Anterior cingulate cortex (tissue), 58 donors: ENCODE measurements around the gene UBAP1L.
"Not testable (repeated sequence)": the region's sequence is repeated elsewhere in the genome, so short reads cannot be mapped to it uniquely, and the experiment has no call there.

Experiments
- DNase-seq, 58 donors: peaks; one replicate each; lab custom pipeline; 2025; lab: John Stamatoyannopoulos, UW

Gene UBAP1L

DNA sequence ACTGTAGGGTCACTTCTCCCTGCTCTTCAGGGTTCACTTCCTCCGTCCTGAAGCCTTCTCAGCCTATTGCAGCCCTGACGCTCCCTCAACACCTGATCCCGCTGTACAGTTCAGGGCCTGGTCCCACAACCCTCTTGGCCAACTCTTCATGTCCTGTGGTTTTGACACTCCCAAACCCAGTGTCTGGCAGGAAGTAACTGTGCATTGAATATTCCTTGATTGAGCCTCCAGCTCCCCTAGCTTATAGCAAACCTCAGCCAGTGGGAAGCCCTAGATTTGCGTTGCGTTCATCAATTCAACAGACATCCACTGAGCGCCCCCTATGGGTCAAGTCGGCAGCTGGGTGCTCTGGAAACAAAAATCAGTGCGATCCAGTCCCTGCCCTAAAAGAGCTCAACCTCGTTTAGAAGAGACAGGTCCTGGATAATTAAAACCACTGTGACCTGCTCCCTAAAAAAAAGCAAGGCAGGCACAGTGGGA, 13.5 kb downstream of the UBAP1L start:
- peak in 42 of 58 donors; percentile 10 to 68 (median 33) for DNase-seq

DNA sequence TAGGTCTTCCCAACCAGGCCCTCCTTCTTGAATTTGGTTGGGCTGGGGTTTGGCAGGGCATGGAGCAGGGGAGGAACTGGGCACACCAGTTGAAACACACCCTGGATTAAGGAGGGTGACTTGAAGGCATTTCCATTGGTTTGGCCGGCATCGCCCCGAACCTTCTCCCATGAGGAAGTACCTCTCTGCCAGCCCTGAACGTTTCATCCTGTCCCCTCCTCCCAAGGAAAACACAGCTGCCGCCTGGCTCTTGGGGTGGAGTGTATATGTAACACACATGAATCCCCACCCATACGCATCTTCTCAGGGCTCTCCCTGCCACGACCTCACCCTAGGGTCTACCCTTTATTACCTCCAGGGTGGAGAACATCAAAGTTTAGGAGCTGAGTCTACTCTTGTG, 14.6 kb downstream of the UBAP1L start:
- no peak for DNase-seq

DNA sequence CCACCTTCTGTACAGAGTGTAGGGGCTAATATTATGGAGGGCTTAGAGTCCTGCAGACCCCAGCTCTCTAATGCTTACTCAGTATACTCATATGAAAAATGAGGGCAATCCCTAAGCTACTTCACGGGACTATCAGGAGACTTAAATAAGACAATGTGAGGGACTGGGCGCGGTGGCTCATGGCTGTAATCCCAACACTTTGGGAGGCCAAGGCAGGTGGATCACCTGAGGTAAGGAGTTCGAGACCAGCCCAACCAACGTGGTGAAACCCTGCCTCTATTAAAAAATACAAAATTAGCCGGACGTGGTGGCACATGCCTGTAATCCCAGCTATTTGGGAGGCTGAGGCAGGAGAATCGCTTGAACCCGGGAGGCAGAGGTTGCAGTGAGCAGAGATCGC, 15.2 kb downstream of the UBAP1L start:
- not testable (repeated sequence) for DNase-seq

DNA sequence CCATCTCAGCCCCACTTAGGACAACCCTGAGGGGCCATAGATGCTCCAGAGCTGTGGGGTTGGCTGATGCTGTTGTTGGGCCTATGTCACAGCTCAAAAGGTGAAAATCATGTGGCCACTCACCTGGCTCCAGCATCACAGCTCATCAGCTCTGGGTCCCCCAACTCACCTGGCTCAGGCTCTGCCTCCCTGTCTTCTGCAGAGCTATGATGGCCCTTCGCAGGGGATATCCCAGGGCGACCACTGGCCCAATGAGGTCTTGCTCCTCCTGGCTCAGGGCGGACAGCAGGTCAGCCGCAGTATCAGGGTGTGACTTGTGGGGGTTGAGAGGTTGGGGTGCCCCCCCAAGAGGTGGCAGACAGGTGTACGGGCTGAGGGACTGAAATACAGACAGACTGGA, 15.7 kb downstream of the UBAP1L start:
- DNase-seq, result no peak

DNA sequence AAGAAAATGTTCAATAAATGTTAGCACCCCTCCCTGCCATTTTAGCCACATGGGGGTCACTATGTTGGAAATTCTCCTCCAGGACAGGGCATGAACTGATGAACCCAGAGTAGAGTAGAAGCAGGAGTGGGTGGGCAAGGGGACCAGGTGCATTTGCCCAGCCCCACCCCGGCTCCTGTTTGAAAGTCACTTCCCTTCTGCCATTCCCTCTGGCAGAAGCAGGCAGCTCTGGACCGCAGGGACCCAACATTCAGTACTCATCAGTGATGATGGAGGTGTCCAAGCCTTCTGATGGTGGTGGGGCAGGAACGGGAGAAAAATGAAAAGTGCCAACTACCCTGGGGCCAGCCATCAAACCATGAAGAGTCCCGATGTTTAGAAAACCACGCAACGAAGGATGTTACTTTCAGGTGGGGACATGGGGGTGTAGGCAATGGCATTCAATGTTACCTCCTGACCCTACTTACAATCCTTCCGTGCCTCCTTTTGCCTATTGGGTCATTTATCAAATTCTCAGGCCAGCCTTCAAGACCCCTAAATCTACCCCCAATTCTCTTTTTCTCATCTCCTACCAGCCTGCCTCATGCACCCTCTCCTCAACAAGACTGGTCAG, 17.2 kb downstream of the UBAP1L start:
- DNase-seq, result no peak

GRCh38 chr15:65096481-65097385, 18.3 kb downstream of the UBAP1L start:
- no peak for DNase-seq

DNA sequence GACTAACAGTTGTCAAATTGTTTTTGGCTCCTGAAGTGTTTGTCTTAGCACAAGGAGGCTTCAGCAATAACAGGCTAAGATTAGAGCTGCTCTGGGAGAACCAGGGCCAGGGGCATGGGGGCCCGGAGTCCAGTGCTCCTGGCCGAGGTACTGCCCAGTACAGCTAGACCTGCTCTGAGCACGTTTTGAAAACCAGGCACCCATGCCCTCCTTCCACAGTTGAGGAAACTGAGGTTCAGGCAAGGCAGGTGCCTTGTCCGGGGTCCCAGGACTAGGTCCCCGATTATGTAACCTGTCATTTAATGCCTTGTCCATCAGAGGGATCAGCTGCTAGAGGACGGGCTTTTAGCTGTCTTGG, 19.3 kb downstream of the UBAP1L start:
- no peak for DNase-seq

DNA sequence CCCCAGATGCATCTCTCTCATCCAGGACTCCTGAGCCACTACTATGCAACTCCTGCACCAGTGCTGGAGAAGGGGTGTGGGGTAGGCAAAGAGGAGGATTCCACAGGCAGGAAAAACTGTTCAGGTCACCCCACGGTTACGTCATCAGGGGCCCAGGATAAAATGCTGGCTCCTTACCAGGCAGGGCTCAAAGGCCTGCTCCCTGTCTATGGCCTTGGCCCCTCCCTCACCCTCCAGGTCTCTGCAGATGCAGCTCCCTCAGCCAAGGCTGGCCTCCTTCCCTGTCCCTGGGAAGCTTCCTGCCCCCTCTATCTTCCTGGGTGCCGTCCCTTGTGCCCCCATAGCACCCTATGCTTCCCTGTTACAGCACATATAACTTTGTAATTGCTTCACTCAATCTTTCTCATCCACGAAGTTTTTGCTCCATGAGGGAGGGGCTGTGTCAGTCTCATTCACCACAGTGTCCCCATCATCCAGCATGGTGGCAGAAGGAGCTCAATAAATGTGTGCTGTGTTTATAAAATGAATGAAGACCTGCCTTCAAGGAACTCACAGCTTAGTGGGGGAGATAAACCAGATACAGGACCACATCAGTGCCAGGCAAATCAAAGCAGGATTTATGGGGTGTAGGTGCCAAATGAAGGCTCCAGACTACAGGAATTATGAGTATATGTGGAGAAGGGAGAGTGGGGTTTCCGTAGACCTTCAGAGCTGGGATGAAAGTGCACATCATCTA, 19.8 kb downstream of the UBAP1L start:
- no peak for DNase-seq

- no peak for DNase-seq
These were observed 20.6 kb downstream of the UBAP1L start for GRCh38 chr15:65094294-65094995.

- not testable (repeated sequence) for DNase-seq
These were observed 21.2 kb downstream of the UBAP1L start for GRCh38 chr15:65093793-65094170.

- no peak for DNase-seq
These were observed 21.8 kb downstream of the UBAP1L start for GRCh38 chr15:65092911-65093792.

- DNase-seq, result no peak
These were observed 22.8 kb downstream of the UBAP1L start for GRCh38 chr15:65091946-65092770.

- no peak for DNase-seq
These were observed 25.7 kb downstream of the UBAP1L start for GRCh38 chr15:65089206-65089824.

- DNase-seq, result no peak
These were observed 26.4 kb downstream of the UBAP1L start for GRCh38 chr15:65088643-65089021.

GRCh38 chr15:65087873-65088642, 26.9 kb downstream of the UBAP1L start:
- peak in 4 of 58 donors; percentile 16 to 34 (median 18) for DNase-seq

DNA sequence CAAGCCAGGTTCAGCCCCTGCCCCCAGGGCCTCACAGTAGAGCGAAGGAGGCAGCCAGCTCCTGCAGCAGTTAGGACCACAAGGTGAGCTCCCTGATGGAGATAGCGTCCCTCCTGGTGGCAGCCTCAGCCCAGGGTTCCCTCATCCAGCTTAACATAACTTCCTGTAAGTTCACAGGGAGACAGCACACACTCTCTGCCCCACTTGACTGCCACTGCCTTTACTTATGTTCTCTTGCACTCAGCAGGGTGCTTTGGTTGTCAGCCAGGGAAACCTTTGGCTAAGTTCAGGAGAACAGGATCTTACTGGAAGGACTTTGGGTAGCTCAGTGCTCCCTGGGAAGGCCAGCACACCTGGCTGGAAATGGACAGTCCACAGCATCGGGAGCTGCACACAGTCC, 27.6 kb downstream of the UBAP1L start:
- DNase-seq, result peak in 1 of 58 donors; percentile 16

DNA sequence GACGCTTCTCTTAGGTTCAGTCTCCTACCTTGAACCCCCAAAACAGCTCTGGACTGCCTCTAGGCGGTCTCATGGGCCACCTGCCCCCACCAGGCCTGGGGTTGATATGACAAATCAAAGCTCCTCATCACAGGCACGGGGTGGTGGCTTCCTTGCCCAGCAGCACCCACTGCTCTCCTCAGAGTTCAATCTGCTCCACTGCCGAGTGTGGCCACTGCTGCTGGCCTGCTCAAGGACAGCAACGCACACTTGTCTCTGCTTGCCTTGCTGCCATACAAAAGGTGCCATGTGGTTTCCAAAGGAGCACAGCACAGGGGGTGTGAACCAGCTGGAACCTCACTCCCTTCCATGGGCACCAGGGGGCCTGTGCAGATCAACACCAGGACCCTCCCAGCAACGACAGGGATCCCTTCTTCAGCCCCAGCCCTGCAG, 28.3 kb downstream of the UBAP1L start:
- DNase-seq, result no peak
